Measurements from ENCODE around the gene PPP1R14C.

GRCh38 chr6:150256618-150257272 lies 113.9 kb downstream of the PPP1R14C start:
- TF ChIP-seq POLR2AphosphoS5 (IDR thresholded peaks at IDR 0.05; ENCODE audit: low read depth) (no peak), EZH2phosphoT487 (IDR thresholded peaks at IDR 0.05; ENCODE audit: unreplicated experiment) (no peak), CREB1 (CRISPR knock-in tag; IDR thresholded peaks at IDR 0.05; ENCODE audit: low read depth) (no peak), CTCF (conservative IDR thresholded peaks at IDR 0.05; ENCODE audit: low read depth in 2 of 2) (no peak), ZNF462 (CRISPR knock-in tag; IDR thresholded peaks at IDR 0.05) (no peak), REST (IDR thresholded peaks at IDR 0.05; ENCODE audit: unreplicated experiment) (no peak), EZH2 (IDR thresholded peaks at IDR 0.05; ENCODE audit: low read depth, unreplicated experiment) (no peak), JUNB (IDR thresholded peaks at IDR 0.05; ENCODE audit: unreplicated experiment) (no peak), NANOG (IDR thresholded peaks at IDR 0.05; ENCODE audit: borderline replicate concordance) (no peak), ZNF114 (CRISPR knock-in tag; IDR thresholded peaks at IDR 0.05) (no peak), STAT1 (IDR thresholded peaks at IDR 0.05; ENCODE audit: unreplicated experiment) (no peak)
